Adipocyte (in vitro differentiated cells): Measurements from ENCODE around the gene PADI4.

Experiments
- DNase-seq: peaks from one replicate; pipeline ENCODE4 v3.0.0-alpha.2; 2015; ENCODE audit warnings: low read depth
- H3K27me3 ChIP-seq: replicated peaks from 2 replicates; pipeline ENCODE4 v1.7.0; 2013; ENCODE audit warnings: mild to moderate bottlenecking, low read length, moderate library complexity; ENCODE audit not compliant: control insufficient read depth, insufficient read depth
- H3K36me3 ChIP-seq: 2 replicates; pipeline ENCODE4 v1.7.0; 2013; ENCODE audit warnings: low read length, mild to moderate bottlenecking, moderate library complexity; ENCODE audit not compliant: control insufficient read depth, insufficient read depth, severe bottlenecking
- H3K4me1 ChIP-seq: 2 replicates; pipeline ENCODE4 v1.7.0; 2013; ENCODE audit warnings: mild to moderate bottlenecking, low read length, moderate library complexity; ENCODE audit not compliant: control insufficient read depth, insufficient read depth
- H3K4me3 ChIP-seq: 2 replicates; pipeline ENCODE4 v1.7.0; 2013; ENCODE audit warnings: mild to moderate bottlenecking, low read length, moderate library complexity
- H3K9ac ChIP-seq: 2 replicates; pipeline ENCODE4 v1.7.0; 2013; ENCODE audit warnings: mild to moderate bottlenecking, low read length, moderate library complexity
- H3K9me3 ChIP-seq: 2 replicates; pipeline ENCODE4 v1.7.0; 2013; ENCODE audit warnings: mild to moderate bottlenecking, low read length, moderate library complexity; ENCODE audit not compliant: control insufficient read depth

Gene PADI4

GRCh38 chr1:17287130-17287776, 20.7 kb upstream of the PADI4 start:
- Histone ChIP-seq H3K4me3 (no peak overlapping the region), H3K36me3 (no peaks in the 10 kb centered on the region), H3K9me3 (no peaks in the 10 kb centered on the region), H3K27me3 (peaks cover 59% of the 10 kb centered on the region), H3K9ac (no peak overlapping the region), H3K4me1 (no peaks in the 10 kb centered on the region)
- peak; percentile 74 for DNase-seq

- H3K4me3 ChIP-seq = no peak overlapping the region
- no peak overlapping the region for H3K9ac ChIP-seq
- no peaks in the 10 kb centered on the region for H3K4me1 ChIP-seq
- H3K9me3 ChIP-seq = no peaks in the 10 kb centered on the region
- peak; percentile 28 for DNase-seq
- peaks cover 48% of the 10 kb centered on the region for H3K27me3 ChIP-seq
- no peaks in the 10 kb centered on the region for H3K36me3 ChIP-seq
Observed at GRCh38 chr1:17289721-17290120, 18.3 kb upstream of the PADI4 start.

- Histone ChIP-seq H3K9me3 (no peaks in the 10 kb centered on the region), H3K27me3 (peaks cover 47% of the 10 kb centered on the region), H3K4me1 (no peaks in the 10 kb centered on the region), H3K36me3 (no peaks in the 10 kb centered on the region), H3K9ac (no peak overlapping the region), H3K4me3 (no peak overlapping the region)
- no peak for DNase-seq
Observed at GRCh38 chr1:17290553-17290952, 17.4 kb upstream of the PADI4 start.

DNA sequence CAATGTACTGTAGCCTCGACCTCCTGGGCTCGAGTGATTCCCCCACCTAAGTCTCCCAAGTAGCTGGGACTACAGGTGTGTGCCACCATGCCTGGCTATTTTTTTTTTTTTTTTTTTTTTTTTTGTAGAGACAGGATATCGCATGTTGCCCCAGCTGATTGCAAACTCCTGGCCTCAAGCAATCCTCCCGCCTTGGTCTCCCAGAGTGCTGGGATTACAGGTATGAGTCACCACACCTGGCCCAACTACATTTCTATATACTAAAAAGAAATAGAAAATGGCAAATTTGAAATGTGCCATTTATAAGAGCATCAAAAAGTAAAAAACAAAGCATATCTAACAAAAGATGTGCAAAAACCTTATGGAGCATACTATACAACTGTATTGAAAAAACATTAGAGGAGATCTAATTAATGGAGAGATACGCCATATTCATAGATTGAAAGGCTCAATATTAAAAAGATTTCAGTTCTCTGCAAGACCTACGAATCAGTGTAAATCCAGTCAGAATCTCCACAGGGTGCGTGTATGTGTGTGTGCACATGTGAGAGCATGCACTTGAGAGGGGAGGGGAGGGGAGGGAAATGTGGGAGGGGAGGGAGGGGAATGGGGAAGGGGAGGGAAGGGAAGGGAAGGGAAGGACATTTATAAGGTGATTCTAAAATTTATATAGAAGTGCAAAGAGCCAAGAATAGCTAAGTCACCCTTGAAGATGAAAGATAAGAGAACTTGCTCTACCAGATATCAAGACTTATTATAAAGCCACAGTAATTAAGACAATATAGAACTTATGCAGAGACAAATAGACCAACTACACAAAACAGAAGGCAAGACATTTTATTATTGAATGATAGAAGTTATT, 15.5 kb upstream of the PADI4 start:
- Histone ChIP-seq H3K36me3 (no peaks in the 10 kb centered on the region), H3K4me1 (no peaks in the 10 kb centered on the region), H3K4me3 (no peak overlapping the region), H3K27me3 (peaks cover 56% of the 10 kb centered on the region), H3K9me3 (peaks cover 4% of the 10 kb centered on the region), H3K9ac (no peak overlapping the region)
- DNase-seq = no peak

- no peak overlapping the region for H3K9ac ChIP-seq
- DNase-seq = no peak
- H3K4me1 ChIP-seq = no peaks in the 10 kb centered on the region
- peaks cover 63% of the 10 kb centered on the region for H3K27me3 ChIP-seq
- no peak overlapping the region for H3K4me3 ChIP-seq
- no peaks in the 10 kb centered on the region for H3K36me3 ChIP-seq
- H3K9me3 ChIP-seq = peaks cover 15% of the 10 kb centered on the region
Observed at GRCh38 chr1:17293681-17294425, 14.1 kb upstream of the PADI4 start.

GRCh38 chr1:17295292-17295691, 12.7 kb upstream of the PADI4 start:
- Histone ChIP-seq H3K4me1 (no peaks in the 10 kb centered on the region), H3K27me3 (peaks cover 56% of the 10 kb centered on the region), H3K9ac (no peak overlapping the region), H3K36me3 (no peaks in the 10 kb centered on the region), H3K4me3 (no peak overlapping the region), H3K9me3 (peaks cover 24% of the 10 kb centered on the region)
- DNase-seq = no peak

DNA sequence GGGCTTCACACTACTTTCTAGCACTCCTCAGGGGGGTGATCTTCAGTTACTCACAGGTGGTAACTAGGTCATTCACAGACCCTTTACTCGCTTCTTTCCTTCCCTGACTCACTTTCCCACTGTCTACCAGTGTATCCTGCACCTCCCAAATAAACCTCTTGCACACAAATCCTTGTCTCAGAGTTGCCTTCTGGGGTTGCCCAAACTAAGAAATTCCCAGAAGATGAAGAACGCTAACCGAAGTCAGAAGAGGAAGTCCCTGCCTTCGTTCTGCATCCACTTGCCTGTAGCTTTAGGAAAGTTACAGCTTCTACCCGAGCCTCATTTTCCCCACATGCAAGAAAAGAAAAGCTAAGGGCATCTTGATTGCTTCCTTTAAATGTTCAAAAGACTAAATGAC, 11.9 kb upstream of the PADI4 start:
- DNase-seq = no peak
- H3K27me3 ChIP-seq = peaks cover 49% of the 10 kb centered on the region
- H3K36me3 ChIP-seq = no peaks in the 10 kb centered on the region
- no peaks in the 10 kb centered on the region for H3K4me1 ChIP-seq
- no peak overlapping the region for H3K4me3 ChIP-seq
- peaks cover 29% of the 10 kb centered on the region for H3K9me3 ChIP-seq
- H3K9ac ChIP-seq = no peak overlapping the region

DNA sequence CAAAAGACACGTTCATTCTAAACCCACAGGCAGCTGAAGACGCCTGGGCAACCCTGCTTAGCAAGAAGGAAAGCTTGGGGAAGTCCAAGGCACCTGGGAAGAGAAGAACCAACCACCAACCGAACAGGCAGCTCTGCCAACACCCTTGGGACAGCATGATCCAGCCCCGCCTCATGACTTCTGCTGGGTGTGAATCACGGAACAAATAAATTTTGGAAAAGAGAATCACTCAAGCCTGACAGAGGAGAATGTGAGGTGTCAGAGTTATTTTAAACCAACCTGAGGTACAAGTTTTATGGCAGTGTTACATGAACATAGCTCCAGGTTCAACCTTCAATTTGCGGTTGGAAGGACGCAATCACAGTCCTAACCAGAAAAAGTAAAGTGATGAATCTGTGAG, 10.0 kb upstream of the PADI4 start:
- H3K9me3 ChIP-seq = peaks cover 46% of the 10 kb centered on the region
- H3K9ac ChIP-seq = no peak overlapping the region
- no peaks in the 10 kb centered on the region for H3K4me1 ChIP-seq
- H3K36me3 ChIP-seq = no peaks in the 10 kb centered on the region
- H3K27me3 ChIP-seq = peaks cover 40% of the 10 kb centered on the region
- DNase-seq = no peak
- H3K4me3 ChIP-seq = no peak overlapping the region

DNA sequence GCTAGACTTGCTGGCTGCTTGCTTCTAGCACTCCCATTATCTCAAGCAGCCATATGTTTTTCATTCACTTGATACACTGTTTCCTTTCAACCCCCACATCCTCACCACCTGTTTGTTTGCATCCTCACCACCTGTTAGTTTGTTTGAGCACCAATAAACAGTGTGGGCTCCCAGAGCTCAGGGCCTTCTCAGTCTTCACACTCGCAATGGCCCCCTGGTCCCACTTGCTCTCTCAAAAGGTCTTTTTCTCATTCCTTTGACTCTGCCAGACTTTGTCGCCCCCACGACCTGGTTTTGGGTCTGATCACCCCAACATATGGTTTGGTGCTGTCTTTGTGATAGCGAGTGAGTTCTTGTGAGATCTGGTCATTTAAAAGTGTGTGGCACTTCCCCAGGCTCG, 6.2 kb upstream of the PADI4 start:
- DNase-seq = no peak
- no peaks in the 10 kb centered on the region for H3K36me3 ChIP-seq
- peaks cover 8% of the 10 kb centered on the region for H3K4me1 ChIP-seq
- no peak overlapping the region for H3K4me3 ChIP-seq
- H3K9me3 ChIP-seq = peaks cover 47% of the 10 kb centered on the region
- peaks cover 19% of the 10 kb centered on the region for H3K27me3 ChIP-seq
- H3K9ac ChIP-seq = no peak overlapping the region

DNA sequence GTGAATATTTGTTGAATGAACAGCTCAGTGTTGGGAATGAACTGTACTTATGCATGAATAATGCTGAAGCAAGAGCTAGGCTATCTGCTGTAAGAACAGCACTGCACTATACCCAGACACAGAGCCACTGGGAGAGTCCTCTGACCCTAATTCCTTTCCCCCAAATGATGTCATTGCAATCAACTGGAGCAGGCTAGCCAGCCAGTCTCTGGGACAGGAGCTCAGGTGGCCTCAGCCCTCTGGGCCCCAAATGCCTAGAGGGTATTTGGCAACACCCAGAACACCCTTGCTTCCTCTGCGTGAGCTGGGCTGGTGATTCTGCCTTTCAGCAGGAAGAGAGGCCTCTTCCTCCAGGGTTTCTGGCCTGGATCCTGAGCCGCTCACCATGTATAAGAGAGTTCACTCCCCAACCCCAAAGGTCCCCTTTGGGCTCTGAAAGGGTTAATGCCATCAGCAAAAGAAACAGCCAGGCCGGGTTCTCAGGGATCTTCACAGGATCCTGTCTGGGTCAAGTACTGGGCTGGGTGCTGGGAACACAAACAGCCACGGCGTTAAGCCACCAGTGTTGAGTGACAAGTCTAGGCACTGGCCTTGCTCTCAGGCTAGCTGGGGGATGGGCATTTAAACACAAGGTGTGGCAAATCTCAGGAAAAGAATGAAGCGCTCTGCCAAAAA, 3.7 kb upstream of the PADI4 start:
- DNase-seq = peak; percentile 46
- Histone ChIP-seq H3K9ac (peak overlapping the region; percentile 38), H3K9me3 (peaks cover 31% of the 10 kb centered on the region), H3K27me3 (peaks cover 31% of the 10 kb centered on the region), H3K4me1 (peaks cover 8% of the 10 kb centered on the region), H3K36me3 (no peaks in the 10 kb centered on the region), H3K4me3 (no peak overlapping the region)

- no peak for DNase-seq
- peaks cover 36% of the 10 kb centered on the region for H3K27me3 ChIP-seq
- H3K4me1 ChIP-seq = peaks cover 8% of the 10 kb centered on the region
- peak overlapping the region; percentile 38 for H3K9ac ChIP-seq
- no peaks in the 10 kb centered on the region for H3K36me3 ChIP-seq
- H3K4me3 ChIP-seq = no peak overlapping the region
- H3K9me3 ChIP-seq = peaks cover 26% of the 10 kb centered on the region
Observed at GRCh38 chr1:17304826-17305175, 3.2 kb upstream of the PADI4 start.
